C4-2B (cell line): ENCODE results near the gene MCM8.

ENCODE experiments used
- CTCF ChIP-seq: fragments of 450-650 bp; conservative IDR thresholded peaks from 2 replicates; pipeline ENCODE4 v1.5.1; 2017; ENCODE audit warnings: mild to moderate bottlenecking
- ZFX ChIP-seq: fragments of 450-650 bp; IDR thresholded peaks from 2 replicates; pipeline ENCODE4 v1.6.1; 2017

DNA sequence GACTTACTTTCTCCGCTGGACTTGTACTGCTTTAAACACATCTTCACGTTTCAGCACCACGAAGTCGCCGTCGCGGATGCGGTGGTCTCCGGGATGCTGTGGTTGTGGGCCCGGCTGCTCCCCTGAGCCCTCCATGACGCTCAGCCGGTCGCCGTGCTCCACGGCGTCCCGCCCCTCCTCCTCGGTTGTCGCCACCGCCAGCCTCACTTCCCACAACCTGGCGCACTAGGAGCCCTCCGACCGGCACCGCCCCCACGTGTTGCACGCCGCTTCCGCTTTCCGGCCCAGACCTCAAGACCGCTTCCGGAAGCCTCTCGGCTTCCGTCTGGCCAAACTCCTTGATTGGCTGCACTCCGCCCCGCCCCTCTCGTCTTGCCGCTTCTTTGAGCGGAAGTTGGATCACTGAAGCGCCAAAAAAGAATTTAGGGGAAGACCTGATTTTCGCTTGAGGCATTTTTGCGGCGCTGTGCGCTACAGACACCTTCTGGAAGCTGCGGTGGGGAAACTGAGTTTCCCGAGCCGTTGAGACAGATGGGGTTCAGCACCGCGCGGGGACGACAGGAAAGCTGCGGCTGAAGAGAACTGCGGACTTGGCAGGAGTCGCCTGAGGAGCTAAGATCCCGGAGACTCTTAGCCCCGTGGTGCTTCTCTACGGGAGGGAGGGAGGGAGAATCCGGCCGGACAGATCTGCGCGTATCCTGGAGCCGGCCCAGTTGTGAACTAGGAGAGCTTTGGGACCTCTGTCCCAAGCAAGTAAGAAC lies at the start of gene MCM8, which contains the start of gene TRMT6:
- no peak for TF ChIP-seq CTCF
- no peak for TF ChIP-seq ZFX
